Heart left ventricle (tissue), 13 donors: Measurements from ENCODE around the gene WNK2.

ENCODE experiments used
- POLR2A ChIP-seq, 2 donors: fragments of 450-650 bp; IDR thresholded peaks; one replicate each; pipeline ENCODE4 v1.6.1; 2017; ENCODE audit warnings: antibody characterized with exemption in 2 of 2, mild to moderate bottlenecking in 2 of 2, moderate library complexity in 2 of 2
- TF ChIP-seq, protein P1 (sequence below), 12 donors: fragments of 200-600 bp; sonication (generic) in 4 of 12; IDR thresholded peaks; one replicate each; pipeline versions ENCODE4 v1.5.0 to v1.8.0; 2018 to 2022; ENCODE audit warnings: antibody characterized with exemption in 12 of 12, mild to moderate bottlenecking in 5 of 12
- donor health status: ischemic (EF 13 %, LVEDD 7.1; RV severe dilation, severe dysfunction).
- donor health status: DM: no; HTN: yes; CAD: no.
- donor health status: DM: no; HTN: no; CAD: no.
- donor health status: ischemic (EF 25% LVEDD 6.9; RV normal size, moderate dysfunction).
- donor health status: ischemic (EF 25% LVEDD 5.7; RV mildly dilated, moderate dysfunction).
- donor health status: ischemic (EF 35%, LVEDD 5.7; RV mildly dilated, moderate dysfunction).
- donor health status: nonischemic (EF 11% LVEDD 7.7; RV severe dilation, severe dysfunction).
- donor health status: DM: yes; HTN: yes; CAD: no.
- donor health status: PGD.
- donor health status: ischemic (EF 29% LVEDD 5.4; RV normal size, mild dysfunction).
- donor health status: nonischemic (EF 23%, LVEDD 6.1; RV moderate dilation, normal function).

DNA sequence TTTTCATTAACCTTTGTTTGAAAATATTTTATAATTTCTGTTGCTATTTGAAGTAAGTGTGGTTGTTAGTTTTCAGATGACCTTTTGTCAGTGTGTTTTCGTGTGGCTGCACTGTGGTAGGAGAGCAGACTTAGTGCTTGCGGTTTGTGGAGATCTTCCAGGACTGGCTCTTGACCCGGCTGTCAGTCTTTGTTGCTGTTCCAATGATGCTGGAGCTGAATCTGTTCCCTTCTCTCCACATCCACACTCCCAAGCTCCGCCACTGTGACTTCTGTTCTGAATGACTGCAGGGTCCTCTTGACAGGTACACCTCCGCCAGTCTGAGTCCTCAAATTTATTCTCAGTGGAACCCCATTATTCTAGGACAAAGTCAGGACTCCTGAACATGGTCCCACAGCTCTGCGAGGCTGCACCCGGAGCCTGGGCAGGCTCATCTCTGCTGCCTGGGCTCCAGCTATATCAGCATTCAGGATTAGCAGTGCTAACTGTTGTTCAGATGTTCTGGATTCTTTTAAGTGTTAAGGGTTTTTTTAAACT lies 126.0 kb downstream of the WNK2 start:
- TF ChIP-seq, protein P1, sequence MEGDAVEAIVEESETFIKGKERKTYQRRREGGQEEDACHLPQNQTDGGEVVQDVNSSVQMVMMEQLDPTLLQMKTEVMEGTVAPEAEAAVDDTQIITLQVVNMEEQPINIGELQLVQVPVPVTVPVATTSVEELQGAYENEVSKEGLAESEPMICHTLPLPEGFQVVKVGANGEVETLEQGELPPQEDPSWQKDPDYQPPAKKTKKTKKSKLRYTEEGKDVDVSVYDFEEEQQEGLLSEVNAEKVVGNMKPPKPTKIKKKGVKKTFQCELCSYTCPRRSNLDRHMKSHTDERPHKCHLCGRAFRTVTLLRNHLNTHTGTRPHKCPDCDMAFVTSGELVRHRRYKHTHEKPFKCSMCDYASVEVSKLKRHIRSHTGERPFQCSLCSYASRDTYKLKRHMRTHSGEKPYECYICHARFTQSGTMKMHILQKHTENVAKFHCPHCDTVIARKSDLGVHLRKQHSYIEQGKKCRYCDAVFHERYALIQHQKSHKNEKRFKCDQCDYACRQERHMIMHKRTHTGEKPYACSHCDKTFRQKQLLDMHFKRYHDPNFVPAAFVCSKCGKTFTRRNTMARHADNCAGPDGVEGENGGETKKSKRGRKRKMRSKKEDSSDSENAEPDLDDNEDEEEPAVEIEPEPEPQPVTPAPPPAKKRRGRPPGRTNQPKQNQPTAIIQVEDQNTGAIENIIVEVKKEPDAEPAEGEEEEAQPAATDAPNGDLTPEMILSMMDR (IDR thresholded peaks at IDR 0.05): no peak
- TF ChIP-seq POLR2A (IDR thresholded peaks at IDR 0.05): no peak
